GM23338 (cell line): ENCODE data around the gene TAB3. TPM values are rescaled to one million over a fixed set of nuclear protein-coding genes. Genes with fewer than 3 reads are reported as not detected.

Experiments
- ATAC-seq: fragments of 200-7000 bp; cut with Tn5 transposase; 3 replicates; pipeline ENCODE4 v1.9.1; 2020
- DNase-seq: peaks from one replicate; pipeline ENCODE4 v3.0.0-alpha.2; 2015; ENCODE audit warnings: low spot score
- H2AFZ ChIP-seq: fragments of 200-600 bp; sonication (generic); 2 replicates; pipeline ENCODE4 v1.8.0; 2016; ENCODE audit warnings: antibody characterized with exemption, mild to moderate bottlenecking, moderate library complexity
- H3F3A ChIP-seq: fragments of 200-600 bp; sonication (generic); replicated peaks from 2 replicates; pipeline ENCODE4 v1.8.0; 2017; ENCODE audit warnings: antibody characterized with exemption, mixed run types, low read depth
- H3K27ac ChIP-seq: fragments of 200-600 bp; sonication (generic); 2 replicates; pipeline ENCODE4 v1.6.1; 2016; ENCODE audit warnings: low read depth
- H3K27me3 ChIP-seq: fragments of 200-600 bp; sonication (generic); 2 replicates; pipeline ENCODE4 v1.8.0; 2016; ENCODE audit warnings: mild to moderate bottlenecking, mixed run types, moderate library complexity; ENCODE audit not compliant: insufficient read depth
- H3K36me3 ChIP-seq: fragments of 200-600 bp; sonication (generic); 2 replicates; pipeline ENCODE4 v1.8.0; 2016; ENCODE audit warnings: mild to moderate bottlenecking; ENCODE audit not compliant: insufficient read depth
- H3K4me1 ChIP-seq: fragments of 200-600 bp; sonication (generic); 2 replicates; pipeline ENCODE4 v1.8.0; 2016; ENCODE audit warnings: mild to moderate bottlenecking, moderate library complexity; ENCODE audit not compliant: insufficient read depth
- H3K4me2 ChIP-seq: fragments of 200-600 bp; sonication (generic); 2 replicates; pipeline ENCODE4 v1.7.1; 2017; ENCODE audit warnings: mixed run types
- H3K4me3 ChIP-seq: fragments of 200-600 bp; sonication (generic); 2 replicates; pipeline ENCODE4 v1.6.1; 2016; ENCODE audit warnings: mixed run types
- H3K79me2 ChIP-seq: fragments of 200-600 bp; sonication (generic); replicated peaks from 2 replicates; pipeline ENCODE4 v1.8.0; 2017; ENCODE audit warnings: mild to moderate bottlenecking; ENCODE audit not compliant: insufficient read depth
- H3K9me2 ChIP-seq: fragments of 200-600 bp; sonication (generic); 2 replicates; pipeline ENCODE4 v1.8.0; 2017; ENCODE audit not compliant: insufficient read depth
- H4K20me1 ChIP-seq: fragments of 200-600 bp; sonication (generic); replicated peaks from 2 replicates; pipeline ENCODE4 v1.8.0; 2017; ENCODE audit warnings: mild to moderate bottlenecking; ENCODE audit not compliant: insufficient read depth
- H3K27ac Mint-ChIP-seq: 2 replicates; pipeline ENCODE4 v1.8.0; 2020; ENCODE audit warnings: inconsistent platforms, mild to moderate bottlenecking, moderate library complexity, mixed read lengths
- H3K27me3 Mint-ChIP-seq: 3 replicates; pipeline ENCODE4 v1.8.0; 2022; ENCODE audit warnings: low read depth, mild to moderate bottlenecking, moderate library complexity, mixed read lengths, inconsistent platforms; ENCODE audit not compliant: insufficient read depth, poor library complexity
- H3K36me3 Mint-ChIP-seq: 3 replicates; pipeline ENCODE4 v1.8.0; 2021; ENCODE audit warnings: low read depth, mild to moderate bottlenecking, inconsistent platforms, moderate library complexity, mixed read lengths
- H3K4me1 Mint-ChIP-seq: 3 replicates; pipeline ENCODE4 v1.8.0; 2020; ENCODE audit warnings: mild to moderate bottlenecking, inconsistent platforms, mixed read lengths
- H3K4me3 Mint-ChIP-seq: 3 replicates; pipeline ENCODE4 v1.8.0; 2021; ENCODE audit warnings: moderate library complexity, mild to moderate bottlenecking, inconsistent platforms, mixed read lengths
- H3K9me3 Mint-ChIP-seq: 3 replicates; pipeline ENCODE4 v1.8.0; 2020; ENCODE audit warnings: moderate library complexity, mild to moderate bottlenecking, inconsistent platforms, mixed read lengths
- CREB1 ChIP-seq: fragments of 250-450 bp; sonication (Bioruptor Pico); IDR thresholded peaks from 2 replicates; pipeline ENCODE4 v1.5.0; 2020; ENCODE audit warnings: low read depth, mild to moderate bottlenecking, moderate library complexity
- CTCF ChIP-seq, 2 experiments: fragments of 200-600 bp in 1 of 2; sonication (generic) in 1 of 2; conservative IDR thresholded peaks; 2 replicates each; pipeline versions ENCODE4 v1.5.1 to v1.6.1; 2016 to 2017; ENCODE audit warnings: antibody characterized with exemption in 2 of 2, low read depth in 2 of 2, mild to moderate bottlenecking in 2 of 2, moderate library complexity in 1 of 2
- ETS1 ChIP-seq: IDR thresholded peaks from 2 replicates; pipeline ENCODE4 v1.6.1; 2016; ENCODE audit warnings: antibody characterized with exemption
- EZH2 ChIP-seq: fragments of 200-600 bp; sonication (generic); IDR thresholded peaks from one replicate; pipeline ENCODE4 v1.8.0; 2017; ENCODE audit warnings: antibody characterized with exemption, mild to moderate bottlenecking, low read depth; ENCODE audit not compliant: unreplicated experiment
- EZH2phosphoT487 ChIP-seq: fragments of 200-600 bp; sonication (generic); IDR thresholded peaks from one replicate; pipeline ENCODE4 v1.8.1; 2018; ENCODE audit warnings: antibody characterized with exemption; ENCODE audit not compliant: unreplicated experiment
- JUNB ChIP-seq: IDR thresholded peaks from one replicate; pipeline ENCODE4 v1.6.1; 2016; ENCODE audit warnings: antibody characterized with exemption; ENCODE audit not compliant: unreplicated experiment
- NANOG ChIP-seq: IDR thresholded peaks from 2 replicates; pipeline ENCODE4 v1.6.1; 2016; ENCODE audit warnings: antibody characterized with exemption, borderline replicate concordance
- POLR2AphosphoS5 ChIP-seq: IDR thresholded peaks from 2 replicates; pipeline ENCODE4 v1.6.1; 2016; ENCODE audit warnings: antibody characterized with exemption, low read depth
- REST ChIP-seq: IDR thresholded peaks from one replicate; pipeline ENCODE4 v1.6.1; 2018; ENCODE audit warnings: antibody characterized with exemption; ENCODE audit not compliant: unreplicated experiment
- STAT1 ChIP-seq: IDR thresholded peaks from one replicate; pipeline ENCODE4 v1.6.1; 2016; ENCODE audit warnings: antibody characterized with exemption; ENCODE audit not compliant: unreplicated experiment
- ZNF114 ChIP-seq: fragments of 250-450 bp; sonication (Bioruptor Pico); IDR thresholded peaks from 2 replicates; pipeline ENCODE4 v1.5.0; 2020; ENCODE audit warnings: mild to moderate bottlenecking, moderate library complexity
- ZNF331 ChIP-seq: fragments of 250-450 bp; sonication (Bioruptor Pico); IDR thresholded peaks from 2 replicates; pipeline ENCODE4 v1.5.0; 2020; ENCODE audit warnings: low read depth, mild to moderate bottlenecking, moderate library complexity
- ZNF462 ChIP-seq: fragments of 250-450 bp; sonication (Bioruptor Pico); IDR thresholded peaks from 2 replicates; pipeline ENCODE4 v1.5.0; 2020; ENCODE audit warnings: mild to moderate bottlenecking, moderate library complexity
- polyA plus RNA-seq: library from polyadenylated mRNA; unstranded; fragments of >200 nt; fragmentation: Nextera tagmentation; extraction: Ambion mirVana; gene quantifications from 2 replicates; pipeline ENCODE4 v1.2.1, GENCODE V29; 2016
- total RNA-seq: library from RNA; depleted of rRNA; stranded (reverse); fragments of >200 nt; shearing (Covaris generic); gene quantifications from 2 replicates; pipeline ENCODE4 v1.2.3, GENCODE V29; 2014

The TAB3 gene
- total and polyA plus RNA-seq, 2 experiments from 2014 or later = 4.4 to 21.7 TPM

- no peaks in the 10 kb centered on the region for H3K36me3 ChIP-seq
- no peaks in the 10 kb centered on the region for H3K4me1 ChIP-seq
- no peaks in the 10 kb centered on the region for H4K20me1 ChIP-seq
- Mint-ChIP-seq H3K36me3 (no peaks in the 10 kb centered on the region), H3K9me3 (peaks cover 3% of the 10 kb centered on the region; the same call in 2 of the 3 replicates), H3K4me3 (no peak overlapping the region), H3K27me3 (peaks cover 2% of the 10 kb centered on the region), H3K27ac (no peak overlapping the region), H3K4me1 (peaks cover 16% of the 10 kb centered on the region)
- no peaks in the 10 kb centered on the region for H3K9me2 ChIP-seq
- H3F3A ChIP-seq = no peaks in the 10 kb centered on the region
- DNase-seq (no peak), ATAC-seq (no peak)
- no peak overlapping the region for H3K4me3 ChIP-seq
- no peaks in the 10 kb centered on the region for H3K79me2 ChIP-seq
- no peaks in the 10 kb centered on the region for H3K27me3 ChIP-seq
- no peak for TF ChIP-seq NANOG
- TF ChIP-seq ZNF331 = no peak
- TF ChIP-seq JUNB = no peak
- no peak for TF ChIP-seq CREB1 (CRISPR knock-in tag)
- no peak for TF ChIP-seq ETS1
- TF ChIP-seq POLR2AphosphoS5 = no peak
- TF ChIP-seq ZNF462 (CRISPR knock-in tag) = no peak
- TF ChIP-seq STAT1 = no peak
- no peak for TF ChIP-seq EZH2phosphoT487
- no peak for TF ChIP-seq EZH2
- TF ChIP-seq REST = no peak
- no peak for TF ChIP-seq ZNF114 (CRISPR knock-in tag)
- TF ChIP-seq CTCF (conservative IDR thresholded peaks at IDR 0.05; ENCODE audit: low read depth in 2 of 2) = no peak
- no peak overlapping the region for H3K4me2 ChIP-seq
- no peak overlapping the region for H3K27ac ChIP-seq
- H2AFZ ChIP-seq = no peak overlapping the region
Measured at GRCh38 chrX:30777575-30777974, 111.5 kb downstream of the TAB3 start.
